IMR-90 (cell line): ENCODE measurements around the gene TWSG1. TPM values are rescaled to one million over a fixed set of nuclear protein-coding genes. Genes with fewer than 3 reads are reported as not detected.

ENCODE experiments used
- ATAC-seq: fragments of 200-7000 bp; cut with Tn5 transposase; 2 replicates; pipeline ENCODE4 v1.9.1; 2020; ENCODE audit warnings: low read depth, mild to moderate bottlenecking, moderate library complexity
- BruUV-seq: library from RNA; stranded (reverse); fragments of 400-500 nt; replicated peaks from 2 replicates; lab custom pipeline; 2021; lab: Mats Ljungman, UMichigan
- CTCF ChIA-PET: fragments of 300-600 bp; formaldehyde crosslinking; extraction: SDS; loops from one replicate; lab custom pipeline; 2021; ENCODE audit warnings: antibody characterized with exemption; lab: Yijun Ruan, JAX
- POLR2A ChIA-PET: fragments of 300-600 bp; sonication (Branson Sonifier 250); formaldehyde crosslinking; loops from one replicate; lab custom pipeline; 2022; ENCODE audit warnings: antibody characterized with exemption; ENCODE audit not compliant: unreplicated experiment; lab: Charles Lee
- DNase-seq: peaks from one replicate; pipeline ENCODE4 v3.0.0; 2013
- H2AFZ ChIP-seq: replicated peaks from 2 replicates; pipeline ENCODE3; 2013; ENCODE audit warnings: low read length, mild to moderate bottlenecking; ENCODE audit not compliant: poor library complexity
- H2AK5ac ChIP-seq: 2 replicates; pipeline ENCODE4 v1.6.1; 2013; ENCODE audit warnings: low read depth, low read length, inconsistent platforms
- H2AK9ac ChIP-seq: replicated peaks from 2 replicates; pipeline ENCODE3; 2013; ENCODE audit warnings: mild to moderate bottlenecking, low read depth, low read length, moderate library complexity; ENCODE audit not compliant: poor library complexity
- H2BK120ac ChIP-seq: 2 replicates; pipeline ENCODE4 v1.6.1; 2013; ENCODE audit warnings: low read depth, low read length, inconsistent platforms
- H2BK15ac ChIP-seq: 3 replicates; pipeline ENCODE4 v1.6.1; 2013; ENCODE audit warnings: low read depth, low read length, inconsistent platforms
- H2BK20ac ChIP-seq: 2 replicates; pipeline ENCODE4 v1.6.1; 2013; ENCODE audit warnings: low read depth, mild to moderate bottlenecking, inconsistent platforms, low read length, moderate library complexity
- H2BK5ac ChIP-seq: 2 replicates; pipeline ENCODE4 v1.6.1; 2013; ENCODE audit warnings: mild to moderate bottlenecking, low read depth, low read length, inconsistent platforms; ENCODE audit not compliant: poor library complexity, severe bottlenecking
- H3K14ac ChIP-seq: replicated peaks from 2 replicates; pipeline ENCODE4 v1.6.1; 2013; ENCODE audit warnings: low read depth, low read length, inconsistent platforms
- H3K18ac ChIP-seq: 2 replicates; pipeline ENCODE4 v1.6.1; 2013; ENCODE audit warnings: low read depth, low read length, control low read depth
- H3K23ac ChIP-seq: 2 replicates; pipeline ENCODE4 v1.6.1; 2013; ENCODE audit warnings: low read depth, low read length, inconsistent platforms
- H3K27ac ChIP-seq: 2 replicates; pipeline ENCODE4 v1.5.1; 2013; ENCODE audit warnings: mild to moderate bottlenecking, control low read depth, low read length; ENCODE audit not compliant: insufficient read depth
- H3K27me3 ChIP-seq: 2 replicates; pipeline ENCODE4 v1.6.1; 2013; ENCODE audit warnings: low read length; ENCODE audit not compliant: control insufficient read depth, insufficient read depth
- H3K36me3 ChIP-seq: 2 replicates; pipeline ENCODE4 v1.6.1; 2013; ENCODE audit warnings: low read length, mixed read lengths; ENCODE audit not compliant: control insufficient read depth, insufficient read depth
- H3K4ac ChIP-seq: 2 replicates; pipeline ENCODE4 v1.6.1; 2013; ENCODE audit warnings: low read depth, low read length, inconsistent platforms
- H3K4me1 ChIP-seq: 2 replicates; pipeline ENCODE4 v1.6.1; 2013; ENCODE audit warnings: low read length, mixed read lengths; ENCODE audit not compliant: control insufficient read depth, insufficient read depth
- H3K4me2 ChIP-seq: 2 replicates; pipeline ENCODE4 v1.6.1; 2013; ENCODE audit warnings: low read depth, mild to moderate bottlenecking, control low read depth, low read length, moderate library complexity
- H3K4me3 ChIP-seq: 2 replicates; pipeline ENCODE4 v1.5.1; 2013; ENCODE audit warnings: low read depth, mild to moderate bottlenecking, control low read depth, low read length, moderate library complexity; ENCODE audit not compliant: insufficient read depth
- H3K56ac ChIP-seq: 2 replicates; pipeline ENCODE4 v1.6.1; 2013; ENCODE audit warnings: low read length, inconsistent platforms; ENCODE audit not compliant: insufficient read depth; ENCODE audit errors: extremely low read depth
- H3K79me1 ChIP-seq, 2 experiments: 2 replicates each; pipeline ENCODE4 v1.6.1; 2013; ENCODE audit warnings: low read length in 2 of 2, inconsistent platforms in 1 of 2, low read depth in 1 of 2
- H3K9ac ChIP-seq: 2 replicates; pipeline ENCODE4 v1.6.1; 2013; ENCODE audit warnings: low read depth, low read length, control low read depth
- H3K9me1 ChIP-seq: 2 replicates; pipeline ENCODE4 v1.6.1; 2013; ENCODE audit warnings: low read length, inconsistent platforms; ENCODE audit not compliant: insufficient read depth
- H3K9me3 ChIP-seq: 2 replicates; pipeline ENCODE4 v1.6.1; 2013; ENCODE audit warnings: low read length; ENCODE audit not compliant: control insufficient read depth, insufficient read depth
- H4K20me1 ChIP-seq: 2 replicates; pipeline ENCODE4 v1.6.1; 2013; ENCODE audit warnings: low read length, inconsistent platforms; ENCODE audit not compliant: insufficient read depth
- H4K5ac ChIP-seq: 2 replicates; pipeline ENCODE4 v1.6.1; 2013; ENCODE audit warnings: mild to moderate bottlenecking, low read depth, low read length, control low read depth
- H4K8ac ChIP-seq, 2 experiments: 2 replicates each; pipeline ENCODE4 v1.6.1; 2013; ENCODE audit warnings: low read depth in 2 of 2, low read length in 2 of 2, control low read depth in 1 of 2, inconsistent platforms in 1 of 2
- H4K91ac ChIP-seq: 2 replicates; pipeline ENCODE4 v1.6.1; 2013; ENCODE audit warnings: low read depth, low read length, inconsistent platforms; ENCODE audit not compliant: insufficient read depth
- BHLHE40 ChIP-seq: fragments of 150-350 bp; IDR thresholded peaks from 2 replicates; pipeline ENCODE4 v1.6.1; 2016; ENCODE audit warnings: mild to moderate bottlenecking, low read depth, low read length
- CEBPB ChIP-seq: IDR thresholded peaks from 2 replicates; pipeline ENCODE4 v1.6.1; 2012; ENCODE audit warnings: low read depth, low read length, improper control_type of control experiment
- CHD1 ChIP-seq: IDR thresholded peaks from 2 replicates; pipeline ENCODE4 v1.6.1; 2012; ENCODE audit warnings: low read depth, low read length, improper control_type of control experiment
- CTCF ChIP-seq: conservative IDR thresholded peaks from 2 replicates; pipeline ENCODE4 v1.5.1; 2012; ENCODE audit warnings: mild to moderate bottlenecking, low read depth, low read length, improper control_type of control experiment
- ELK1 ChIP-seq: fragments of 150-350 bp; IDR thresholded peaks from 2 replicates; pipeline ENCODE4 v1.6.1; 2016; ENCODE audit warnings: low read depth, mild to moderate bottlenecking, low read length, moderate library complexity, borderline replicate concordance
- MAFK ChIP-seq: IDR thresholded peaks from 2 replicates; pipeline ENCODE4 v1.6.1; 2012; ENCODE audit warnings: low read depth, low read length, improper control_type of control experiment
- MXI1 ChIP-seq: IDR thresholded peaks from 2 replicates; pipeline ENCODE4 v1.6.1; 2012; ENCODE audit warnings: low read depth, mild to moderate bottlenecking, low read length, moderate library complexity, borderline replicate concordance
- NFE2L2 ChIP-seq: fragments of 150-350 bp; IDR thresholded peaks from 2 replicates; pipeline ENCODE4 v1.6.1; 2016; ENCODE audit warnings: low read depth, mild to moderate bottlenecking, low read length
- POLR2A ChIP-seq: IDR thresholded peaks from 2 replicates; pipeline ENCODE4 v1.6.1; 2012; ENCODE audit warnings: mild to moderate bottlenecking, low read depth, low read length
- RAD21 ChIP-seq: IDR thresholded peaks from 2 replicates; pipeline ENCODE4 v1.6.1; 2012; ENCODE audit warnings: low read length, improper control_type of control experiment
- RCOR1 ChIP-seq: IDR thresholded peaks from 2 replicates; pipeline ENCODE4 v1.6.1; 2012; ENCODE audit warnings: mild to moderate bottlenecking, low read length, improper control_type of control experiment; ENCODE audit not compliant: insufficient replicate concordance
- RFX5 ChIP-seq: IDR thresholded peaks from 2 replicates; pipeline ENCODE4 v1.8.0; 2012; ENCODE audit warnings: low read depth, mild to moderate bottlenecking, low read length, moderate library complexity
- SMC3 ChIP-seq: fragments of 150-350 bp; IDR thresholded peaks from 2 replicates; pipeline ENCODE4 v1.6.1; 2016; ENCODE audit warnings: low read depth, mild to moderate bottlenecking, antibody characterized with exemption, low read length, moderate library complexity
- dilution Hi-C: fragments of 300-500 bp; cut with HindIII; formaldehyde crosslinking; loops from one replicate; pipeline ENCODE4 v1.14.3; 2018; ENCODE audit warnings: low sequenced_read_pairs; ENCODE audit not compliant: unreplicated experiment
- in situ Hi-C: fragments of 300-500 bp; cut with MboI; formaldehyde crosslinking; loops from 3 replicates; pipeline ENCODE4 v1.14.3; 2019; ENCODE audit warnings: low sequenced_read_pairs, inconsistent platforms, mixed read lengths
- intact Hi-C: fragments of 100-400 bp; cut with micrococcal nuclease; formaldehyde crosslinking; loops from 2 replicates; pipeline ENCODE4 v1.10.0; 2022
- polyA plus RNA-seq, 3 experiments: library from polyadenylated mRNA; depleted of rRNA; stranded (reverse); fragments of >200 nt; gene quantifications; 2 replicates each; pipeline ENCODE4 v1.2.3, GENCODE V29; 2012; ENCODE audit warnings: low replicate concordance in 1 of 3
- total RNA-seq: library from RNA; depleted of rRNA; stranded (reverse); fragments of >200 nt; gene quantifications from 2 replicates; pipeline ENCODE4 v1.2.3, GENCODE V29; 2012
- TF ChIP-seq, protein P1 (sequence below): fragments of 150-350 bp; IDR thresholded peaks from 2 replicates; pipeline ENCODE4 v1.6.1; 2017; ENCODE audit warnings: mild to moderate bottlenecking, antibody characterized with exemption, low read length, low read depth

Gene TWSG1
- total and polyA plus RNA-seq, 2 of the 4 experiments (the other 2 are of a cell fraction) = 80.4 to 115 TPM

DNA sequence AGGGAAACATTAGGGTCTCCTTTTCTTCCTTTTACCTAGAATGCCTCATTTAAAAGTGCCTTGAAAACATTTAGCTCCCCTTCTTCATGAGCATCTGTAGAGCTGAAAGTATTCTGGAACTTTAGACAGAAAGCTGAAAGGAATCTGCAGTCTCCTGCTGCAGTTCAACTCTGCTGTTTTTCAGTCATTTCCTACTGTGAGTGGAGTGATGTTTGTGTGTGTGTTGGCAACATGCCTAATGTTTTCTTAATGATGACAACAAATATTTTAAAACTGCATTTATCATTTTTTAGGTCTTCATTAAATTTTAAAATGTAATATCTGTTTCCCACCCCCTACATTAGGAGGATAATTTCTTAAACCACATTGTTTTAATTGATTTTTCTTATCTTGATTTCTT, 66.6 kb downstream of the TWSG1 start:
- TF ChIP-seq ELK1 (no peak), BHLHE40 (no peak), NFE2L2 (no peak), RCOR1 (no peak), SMC3 (no peak), MAFK (no peak), CHD1 (no peak), RFX5 (no peak), POLR2A (no peak), CEBPB (no peak), CTCF (no peak), RAD21 (no peak), MXI1 (no peak)
- TF ChIP-seq, protein P1, sequence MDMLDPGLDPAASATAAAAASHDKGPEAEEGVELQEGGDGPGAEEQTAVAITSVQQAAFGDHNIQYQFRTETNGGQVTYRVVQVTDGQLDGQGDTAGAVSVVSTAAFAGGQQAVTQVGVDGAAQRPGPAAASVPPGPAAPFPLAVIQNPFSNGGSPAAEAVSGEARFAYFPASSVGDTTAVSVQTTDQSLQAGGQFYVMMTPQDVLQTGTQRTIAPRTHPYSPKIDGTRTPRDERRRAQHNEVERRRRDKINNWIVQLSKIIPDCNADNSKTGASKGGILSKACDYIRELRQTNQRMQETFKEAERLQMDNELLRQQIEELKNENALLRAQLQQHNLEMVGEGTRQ = no peak
- no peak overlapping the region for H3K4me2 ChIP-seq
- H4K8ac ChIP-seq = no peak overlapping the region
- POLR2A ChIA-PET = no interaction called here
- no peaks in the 10 kb centered on the region for H3K9me3 ChIP-seq
- H4K5ac ChIP-seq = no peak overlapping the region
- H3K4ac ChIP-seq = no peak overlapping the region
- no peak overlapping the region for H2AK9ac ChIP-seq
- H4K20me1 ChIP-seq = 0 out of 2 replicates have a peak, but pooled peaks cover 3% of the 10 kb centered on the region
- H3K4me1 ChIP-seq = peaks cover 2% of the 10 kb centered on the region; the same call in 1 of the 2 replicates
- ATAC-seq (no peak), DNase-seq (no peak)
- in situ Hi-C loops = no loop called here
- peaks cover 4 to 17% of the 10 kb centered on the region in 2 experiments for H3K79me1 ChIP-seq
- dilution Hi-C loops = no loop called here
- H4K91ac ChIP-seq = no peak overlapping the region
- H2BK20ac ChIP-seq = no peak overlapping the region
- no peak overlapping the region; the same call in 1 of the 2 replicates for H3K14ac ChIP-seq
- no peak overlapping the region for H3K23ac ChIP-seq
- no peak overlapping the region for H2BK120ac ChIP-seq
- no peak overlapping the region for H2AK5ac ChIP-seq
- CTCF ChIA-PET = no interaction called here
- H2BK15ac ChIP-seq = no peak overlapping the region
- H3K9me1 ChIP-seq = peaks cover 3% of the 10 kb centered on the region
- intact Hi-C loops = no loop called here
- H3K27me3 ChIP-seq = no peaks in the 10 kb centered on the region
- no peak overlapping the region for H2BK5ac ChIP-seq
- no peak overlapping the region for H3K27ac ChIP-seq
- H3K18ac ChIP-seq = no peak overlapping the region
- no peak overlapping the region for H3K4me3 ChIP-seq
- no peak overlapping the region for H3K56ac ChIP-seq
- BruUV-seq = no TSS peak
- no peak overlapping the region for H2AFZ ChIP-seq
- H3K36me3 ChIP-seq = peaks cover 31% of the 10 kb centered on the region
- no peak overlapping the region for H3K9ac ChIP-seq
